Liver (tissue), 9 donors: ENCODE measurements around the gene CRACDL. TPM values are rescaled to one million over a fixed set of nuclear protein-coding genes. Genes with fewer than 3 reads are reported as not detected.

Experiments
- DNase-seq: peaks from one replicate; pipeline ENCODE4 v3.0.0-alpha.2; 2017; ENCODE audit warnings: low spot score
- H3K27ac ChIP-seq, 2 donors: one replicate each; pipeline ENCODE4 v1.7.0; 2013; ENCODE audit warnings: inconsistent platforms in 2 of 2, low read length in 2 of 2, control low read depth in 1 of 2, low read depth in 1 of 2, mild to moderate bottlenecking in 1 of 2
- H3K27me3 ChIP-seq, 4 donors: one replicate each; pipeline versions ENCODE4 v1.6.1 to v1.7.0; 2013; ENCODE audit warnings: low read length in 3 of 4, inconsistent platforms in 1 of 4, mild to moderate bottlenecking in 1 of 4, moderate library complexity in 1 of 4; ENCODE audit not compliant: control insufficient read depth in 4 of 4, insufficient read depth in 4 of 4
- H3K36me3 ChIP-seq, 4 donors: one replicate each; pipeline versions ENCODE4 v1.6.1 to v1.7.0; 2013; ENCODE audit warnings: low read length in 3 of 4, mild to moderate bottlenecking in 3 of 4, low read depth in 1 of 4, moderate library complexity in 1 of 4; ENCODE audit not compliant: control insufficient read depth in 4 of 4, insufficient read depth in 3 of 4
- H3K4me1 ChIP-seq, 4 donors: one replicate each; pipeline versions ENCODE4 v1.6.1 to v1.7.0; 2013; ENCODE audit warnings: low read length in 3 of 4, mild to moderate bottlenecking in 3 of 4, moderate library complexity in 1 of 4; ENCODE audit not compliant: control insufficient read depth in 4 of 4, insufficient read depth in 4 of 4
- H3K4me3 ChIP-seq, 3 donors: one replicate each; pipeline versions ENCODE4 v1.6.1 to v1.7.0; 2013; ENCODE audit warnings: low read length in 3 of 3, control low read depth in 1 of 3, low read depth in 1 of 3, mild to moderate bottlenecking in 1 of 3
- H3K9ac ChIP-seq, 2 donors: one replicate each; pipeline ENCODE4 v1.7.0; 2013; ENCODE audit warnings: low read length in 2 of 2, mild to moderate bottlenecking in 2 of 2, moderate library complexity in 2 of 2, control low read depth in 1 of 2, low read depth in 1 of 2
- H3K9me3 ChIP-seq, 4 donors: one replicate each; pipeline versions ENCODE4 v1.6.1 to v1.7.0; 2013; ENCODE audit warnings: low read length in 3 of 4; ENCODE audit not compliant: control insufficient read depth in 4 of 4
- ATF3 ChIP-seq: IDR thresholded peaks from 2 replicates; pipeline ENCODE4 v1.6.1; 2016; ENCODE audit warnings: antibody characterized with exemption
- CTCF ChIP-seq: fragments of 150-350 bp; IDR thresholded peaks from 2 replicates; pipeline ENCODE4 v1.5.1; 2017; ENCODE audit warnings: improper control_type of control experiment, low read depth, low read length; ENCODE audit not compliant: missing input control
- EGR1 ChIP-seq, 2 donors: IDR thresholded peaks; 2 replicates each; pipeline ENCODE4 v1.6.1; 2016 to 2018; ENCODE audit warnings: antibody characterized with exemption in 2 of 2, low read depth in 2 of 2
- FOXA1 ChIP-seq: IDR thresholded peaks from 2 replicates; pipeline ENCODE4 v1.6.1; 2016; ENCODE audit warnings: antibody characterized with exemption
- FOXA2 ChIP-seq: IDR thresholded peaks from 2 replicates; pipeline ENCODE4 v1.6.1; 2016; ENCODE audit warnings: antibody characterized with exemption
- GABPA ChIP-seq, 2 donors: IDR thresholded peaks in 1 of 2; conservative IDR thresholded peaks in 1 of 2; 2 replicates each; pipeline ENCODE4 v1.6.1; 2016; ENCODE audit warnings: antibody characterized with exemption in 2 of 2, mild to moderate bottlenecking in 1 of 2, moderate library complexity in 1 of 2
- HNF4A ChIP-seq, 2 donors: conservative IDR thresholded peaks; 2 replicates each; pipeline ENCODE4 v1.6.1; 2016; ENCODE audit warnings: antibody characterized with exemption in 2 of 2, mild to moderate bottlenecking in 2 of 2
- HNF4G ChIP-seq: IDR thresholded peaks from 2 replicates; pipeline ENCODE4 v1.6.1; 2016; ENCODE audit warnings: antibody characterized with exemption
- JUND ChIP-seq, 2 donors: IDR thresholded peaks; 2 replicates each; pipeline ENCODE4 v1.6.1; 2016; ENCODE audit warnings: antibody characterized with exemption in 2 of 2
- MAX ChIP-seq: IDR thresholded peaks from 2 replicates; pipeline ENCODE4 v1.6.1; 2016; ENCODE audit warnings: antibody characterized with exemption
- NR2F2 ChIP-seq: IDR thresholded peaks from 2 replicates; pipeline ENCODE4 v1.6.1; 2016; ENCODE audit warnings: antibody characterized with exemption
- RAD21 ChIP-seq, 2 donors: IDR thresholded peaks; 2 replicates each; pipeline ENCODE4 v1.6.1; 2016; ENCODE audit warnings: antibody characterized with exemption in 2 of 2, mild to moderate bottlenecking in 2 of 2
- REST ChIP-seq: IDR thresholded peaks from 2 replicates; pipeline ENCODE4 v1.6.1; 2016; ENCODE audit warnings: antibody characterized with exemption, mild to moderate bottlenecking
- RXRA ChIP-seq, 2 donors: IDR thresholded peaks; 2 replicates each; pipeline ENCODE4 v1.6.1; 2017 to 2018; ENCODE audit warnings: antibody characterized with exemption in 2 of 2, mild to moderate bottlenecking in 1 of 2
- SP1 ChIP-seq: IDR thresholded peaks from 2 replicates; pipeline ENCODE4 v1.6.1; 2018; ENCODE audit warnings: antibody characterized with exemption, mild to moderate bottlenecking
- TAF1 ChIP-seq: conservative IDR thresholded peaks from 2 replicates; pipeline ENCODE4 v1.6.1; 2016; ENCODE audit warnings: antibody characterized with exemption, mild to moderate bottlenecking
- YY1 ChIP-seq: IDR thresholded peaks from 2 replicates; pipeline ENCODE4 v1.6.1; 2016; ENCODE audit warnings: antibody characterized with exemption, mild to moderate bottlenecking
- ZBTB33 ChIP-seq: IDR thresholded peaks from 2 replicates; pipeline ENCODE4 v1.6.1; 2016; ENCODE audit warnings: antibody characterized with exemption
- WGBS: extraction: QIAGEN DNeasy Blood & Tissue Kit; methylation state at CpG from one replicate; pipeline ENCODE4 v1.1.7; 2013; 5-methylcytosine and 5-hydroxymethylcytosine counted together
- polyA plus RNA-seq, 2 donors: library from polyadenylated mRNA; stranded (reverse) in 1 of 2; unstranded in 1 of 2; fragments of 200-250 nt in 1 of 2; fragments of >200 nt in 1 of 2; fragmentation: Nextera tagmentation in 1 of 2; extraction: Ambion mirVana in 1 of 2; gene quantifications; one replicate each; pipeline versions ENCODE4 v1.2.1 to v1.2.3, GENCODE V29; 2013 to 2015
- total RNA-seq, 2 donors: library from RNA; depleted of rRNA; stranded (reverse); fragments of >200 nt; gene quantifications; one replicate each; pipeline ENCODE4 v1.2.3, GENCODE V29; 2014
- donor health status: healthy.
- donor health status: healthy.
- donor health status: healthy.
- donor health status: healthy.
- donor health status: healthy.

Gene CRACDL
- total and polyA plus RNA-seq, 4 donors, result 0.13 to 0.46 (median 0.29) TPM

- no peak for TF ChIP-seq MAX
- TF ChIP-seq FOXA2, result no peak
- TF ChIP-seq RXRA (IDR thresholded peaks at IDR 0.05), result no peak
- no peak for TF ChIP-seq HNF4G
- TF ChIP-seq NR2F2, result no peak
- TF ChIP-seq CTCF, result no peak
- TF ChIP-seq FOXA1, result no peak
- no peak for TF ChIP-seq ATF3
- TF ChIP-seq REST, result no peak
- no peak for TF ChIP-seq RAD21 (IDR thresholded peaks at IDR 0.05)
- no peak for TF ChIP-seq HNF4A (conservative IDR thresholded peaks at IDR 0.05)
- no peak for TF ChIP-seq EGR1 (IDR thresholded peaks at IDR 0.05; ENCODE audit: low read depth in 2 of 2)
- TF ChIP-seq GABPA (IDR thresholded peaks at IDR 0.05 in 1 of 2, conservative IDR thresholded peaks at IDR 0.05 in 1 of 2), result no peak
- no peak for TF ChIP-seq JUND (IDR thresholded peaks at IDR 0.05)
- TF ChIP-seq YY1, result no peak
- TF ChIP-seq SP1, result no peak
- TF ChIP-seq ZBTB33, result no peak
- no peak for TF ChIP-seq TAF1
- H3K4me3 ChIP-seq, result no peak overlapping the region
- H3K4me1 ChIP-seq, result no peaks in the 10 kb centered on the region
- no peak overlapping the region for H3K27ac ChIP-seq
- H3K9ac ChIP-seq, result no peak overlapping the region
- WGBS, result 83% methylated on average over 12 of the region's 12 CpGs
- no peak for DNase-seq
- H3K9me3 ChIP-seq, result peaks cover 0 to 3% (median 0%) of the 10 kb centered on the region in 4 donors
- H3K36me3 ChIP-seq, result no peaks in the 10 kb centered on the region
- no peaks in the 10 kb centered on the region for H3K27me3 ChIP-seq
These were observed 9.4 kb downstream of the CRACDL start for GRCh38 chr2:98926601-98927000.

GRCh38 chr2:98924910-98925309 is 11.1 kb downstream of the CRACDL start:
- DNase-seq, result no peak
- Histone ChIP-seq H3K27me3 (no peaks in the 10 kb centered on the region), H3K9me3 (peaks cover 0 to 2% (median 0%) of the 10 kb centered on the region in 4 donors), H3K9ac (no peak overlapping the region), H3K4me3 (no peak overlapping the region), H3K27ac (no peak overlapping the region), H3K36me3 (no peaks in the 10 kb centered on the region), H3K4me1 (no peaks in the 10 kb centered on the region)
- TF ChIP-seq FOXA1 (no peak), REST (no peak), NR2F2 (no peak), EGR1 (IDR thresholded peaks at IDR 0.05; ENCODE audit: low read depth in 2 of 2) (no peak), TAF1 (no peak), GABPA (IDR thresholded peaks at IDR 0.05 in 1 of 2, conservative IDR thresholded peaks at IDR 0.05 in 1 of 2) (no peak), RXRA (IDR thresholded peaks at IDR 0.05) (no peak), CTCF (no peak)
- WGBS, result 48% methylated on average over 4 of the region's 4 CpGs
